Measurements from ENCODE around the gene CCDC167.
"Not testable (repeated sequence)": the region's sequence is repeated elsewhere in the genome, so short reads cannot be mapped to it uniquely, and the experiment has no call there.

Gene CCDC167

DNA sequence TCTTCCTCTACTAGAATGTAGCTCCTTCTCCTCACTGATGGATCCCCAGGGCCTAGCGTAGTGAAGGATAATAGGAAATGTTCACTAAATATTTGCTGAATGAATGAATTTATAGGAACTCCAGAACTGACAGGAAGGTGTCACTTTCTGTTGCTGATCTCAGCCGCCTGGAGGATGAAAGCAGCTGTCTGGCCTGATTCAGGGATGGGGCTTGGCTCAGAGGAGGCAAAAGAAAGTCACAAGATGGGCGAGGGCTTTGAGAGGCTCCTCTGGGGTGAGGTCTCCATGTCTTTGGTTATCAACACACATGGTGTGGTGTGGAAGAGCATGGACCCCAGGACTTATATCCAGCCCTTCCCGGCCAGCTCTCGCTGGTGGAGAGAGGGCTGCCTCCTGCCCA, 11.5 kb upstream of the CCDC167 start:
- no peak for DNase-seq (ENCODE audit: low spot score)

DNA sequence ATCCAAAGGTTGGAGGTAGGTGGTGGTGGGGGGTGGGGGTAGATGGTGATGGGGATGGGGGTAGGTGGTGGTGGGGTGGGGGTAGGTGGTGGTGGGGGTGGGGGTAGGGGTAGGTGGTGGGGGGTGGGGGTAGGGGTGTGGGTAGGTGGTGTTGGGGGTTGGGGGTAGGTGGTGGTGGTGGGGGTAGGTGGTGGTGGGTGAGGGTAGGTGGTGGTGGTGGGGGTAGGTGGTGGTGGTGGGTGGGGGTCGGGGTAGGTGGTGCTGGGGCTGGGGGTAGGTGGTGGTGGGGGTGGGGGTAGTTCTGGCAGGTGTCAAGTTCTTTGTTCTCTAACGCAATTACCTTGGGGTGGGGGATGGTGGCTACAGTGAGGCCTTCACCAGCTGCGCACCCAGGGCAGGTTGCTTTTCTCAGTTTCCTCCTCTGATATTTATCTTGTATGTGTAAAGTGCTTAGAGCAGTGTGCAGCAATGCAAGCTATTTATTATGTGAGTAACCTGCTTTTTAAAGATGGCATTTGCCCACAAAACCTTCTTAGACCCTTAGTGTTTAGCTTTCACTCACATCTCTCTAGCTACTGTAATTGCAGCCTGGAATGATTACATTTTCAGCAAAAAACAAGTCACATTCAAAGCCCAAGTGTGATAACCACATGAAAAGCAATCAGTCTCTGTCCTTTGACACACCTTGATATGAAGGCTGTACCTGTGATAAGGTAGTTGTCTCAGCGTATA, 8.2 kb upstream of the CCDC167 start:
- no peak for DNase-seq (ENCODE audit: low spot score)

DNA sequence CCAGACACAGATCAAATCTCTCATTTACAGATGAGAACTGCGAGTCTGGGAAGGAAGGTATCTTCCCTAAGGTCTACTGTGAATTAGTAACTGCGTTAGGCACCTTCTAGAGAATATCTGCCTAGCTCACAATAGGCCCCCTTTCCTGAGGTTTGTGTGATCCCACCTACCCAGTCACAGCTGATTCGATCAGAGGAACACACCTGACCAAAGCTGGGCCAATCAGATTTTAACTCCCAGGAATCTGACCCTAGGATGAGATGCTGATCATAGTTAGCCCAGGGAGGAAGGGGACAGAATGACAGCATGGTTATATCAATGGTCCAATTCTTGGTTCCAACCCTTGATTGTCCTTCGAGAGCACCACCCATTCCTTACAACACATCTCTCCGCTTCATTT, 7.4 kb upstream of the CCDC167 start:
- no peak for DNase-seq (ENCODE audit: low spot score)

DNA sequence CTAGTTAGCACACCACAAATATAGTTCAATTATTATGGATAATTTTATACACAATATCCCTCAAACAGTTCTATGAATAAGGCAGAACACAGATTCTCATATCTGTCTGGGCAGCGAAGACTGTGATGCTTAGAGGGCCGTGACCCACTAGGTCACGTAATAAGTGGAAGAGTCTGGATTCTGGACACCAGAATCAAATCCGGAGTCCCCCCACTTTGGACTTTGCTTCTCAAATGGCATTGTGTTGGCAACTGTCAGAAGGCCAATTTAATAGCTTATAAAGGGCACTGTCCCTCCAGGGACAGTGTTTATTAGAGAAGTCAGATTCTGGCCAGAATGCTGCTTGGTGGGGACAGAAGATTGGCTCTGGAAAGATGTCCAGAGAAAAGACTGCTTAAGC, 6.8 kb upstream of the CCDC167 start:
- DNase-seq (ENCODE audit: low spot score): no peak

DNA sequence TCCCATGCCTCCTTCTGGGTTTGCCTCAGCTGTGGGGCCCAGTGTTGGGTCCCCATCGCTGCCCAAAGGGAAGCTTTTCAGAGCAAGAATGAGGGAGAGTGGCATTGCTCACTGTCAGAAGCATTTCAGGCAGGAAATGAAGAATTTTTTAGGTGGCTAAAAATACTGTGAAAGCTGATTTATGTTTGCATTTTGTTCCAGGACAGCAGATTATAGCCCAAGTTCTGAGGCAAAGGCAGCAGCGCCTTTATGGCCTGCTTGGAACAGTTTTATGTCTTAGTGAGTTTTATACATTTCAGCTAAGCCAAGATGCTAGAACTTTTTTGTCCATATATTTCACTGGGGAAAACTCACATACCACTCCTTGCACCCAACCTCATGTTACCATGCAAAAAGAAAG, 4.3 kb upstream of the CCDC167 start:
- DNase-seq (ENCODE audit: low spot score): no peak

DNA sequence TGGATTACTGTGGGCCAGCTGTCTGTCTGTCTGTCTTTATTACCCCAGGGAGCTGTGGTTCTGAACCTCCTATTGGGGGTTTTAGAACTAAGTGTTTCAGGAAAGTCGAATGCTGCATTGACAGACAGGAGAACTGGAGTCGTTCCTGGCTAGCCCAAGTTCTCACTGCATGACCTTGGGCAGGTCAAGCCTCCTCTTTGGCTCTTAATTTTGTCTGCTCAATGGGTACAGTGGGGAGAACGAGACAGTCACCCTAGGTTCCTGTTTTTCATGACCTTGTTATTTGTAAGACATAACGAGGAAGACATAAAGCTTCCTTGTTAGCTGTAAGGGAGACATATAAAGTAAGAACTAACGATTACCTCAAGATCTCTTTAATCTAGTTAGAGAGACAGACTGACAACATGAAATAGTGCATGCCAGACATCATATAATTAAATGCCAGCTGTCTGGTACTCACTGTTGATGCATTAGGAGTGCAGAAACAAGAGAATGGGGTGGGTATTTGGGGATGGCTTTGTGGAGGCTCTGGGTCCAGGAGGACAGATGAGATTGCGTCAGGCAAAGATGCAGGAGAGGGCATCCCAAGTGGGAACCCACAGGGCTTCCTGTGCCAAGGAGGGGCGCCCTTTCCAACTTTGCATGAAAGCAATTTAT, 3.7 kb upstream of the CCDC167 start:
- no peak for DNase-seq (ENCODE audit: low spot score)

DNA sequence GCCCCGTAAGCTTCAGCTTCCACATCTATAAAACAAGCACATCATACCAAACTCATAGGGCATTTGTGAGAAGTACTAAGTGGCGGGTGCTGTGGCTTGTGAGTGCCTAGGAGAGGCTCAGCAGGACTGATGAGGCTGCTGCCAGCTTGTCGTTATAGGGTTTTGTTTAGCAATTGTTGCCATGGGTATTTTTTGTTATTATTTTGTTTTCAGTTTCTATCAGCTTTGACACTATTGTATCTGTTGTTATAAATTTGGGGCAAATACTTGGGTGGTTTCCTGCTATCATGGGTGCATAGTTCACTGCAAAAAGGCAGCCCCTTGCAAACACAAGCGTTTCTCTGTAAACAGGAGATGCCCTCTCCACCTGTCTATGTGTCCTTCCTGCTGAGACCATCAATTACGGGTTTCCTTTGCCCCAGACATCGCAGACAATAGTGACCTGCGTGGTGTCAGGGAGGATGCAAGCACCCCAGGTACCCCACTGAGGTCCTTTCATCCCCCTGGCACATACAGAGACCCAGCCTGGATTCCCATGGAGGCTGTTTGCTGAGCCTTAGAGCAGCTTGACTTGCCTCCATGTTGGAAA, 3.1 kb upstream of the CCDC167 start:
- no peak for DNase-seq (ENCODE audit: low spot score)

DNA sequence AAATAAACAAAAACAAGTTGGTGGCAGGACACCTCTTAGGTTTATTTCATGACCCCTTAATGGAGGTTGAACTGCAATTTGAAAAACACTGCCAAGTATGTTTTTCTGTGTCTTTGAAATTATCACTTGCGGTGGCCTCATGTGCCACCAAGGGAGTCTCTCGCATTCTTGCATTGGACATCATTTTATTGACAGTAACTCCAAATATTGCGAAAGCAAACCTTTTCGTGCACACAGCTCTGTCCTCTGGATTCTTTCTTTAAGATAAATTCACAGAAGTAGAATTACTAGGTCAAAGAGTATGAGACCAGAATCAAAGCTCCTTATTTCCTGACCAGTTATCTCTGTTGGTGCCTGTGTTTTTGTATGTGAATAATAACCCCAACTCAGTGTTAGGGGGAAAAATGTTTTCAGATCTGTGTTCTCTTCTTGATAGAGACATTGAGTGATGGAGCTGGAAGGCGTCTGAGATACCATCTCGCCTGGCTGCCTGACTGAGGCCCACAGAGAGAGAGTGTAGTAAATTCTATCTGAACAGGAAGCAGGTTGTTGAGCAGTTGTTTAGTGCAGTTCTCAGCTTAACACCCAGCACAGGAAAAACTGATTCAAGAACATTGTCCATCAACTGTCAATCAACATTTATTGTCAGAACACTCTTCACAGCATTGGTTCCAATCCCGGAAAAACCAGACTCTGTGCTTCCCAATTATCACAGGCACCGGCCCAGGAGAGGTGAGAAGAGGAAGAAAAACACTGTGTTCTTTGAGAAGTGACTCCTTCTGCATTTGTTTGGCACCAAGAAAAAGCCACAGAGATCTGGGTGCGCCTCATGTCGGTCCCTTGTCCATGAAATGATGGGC, 2.2 kb upstream of the CCDC167 start:
- DNase-seq (ENCODE audit: low spot score): no peak

DNA sequence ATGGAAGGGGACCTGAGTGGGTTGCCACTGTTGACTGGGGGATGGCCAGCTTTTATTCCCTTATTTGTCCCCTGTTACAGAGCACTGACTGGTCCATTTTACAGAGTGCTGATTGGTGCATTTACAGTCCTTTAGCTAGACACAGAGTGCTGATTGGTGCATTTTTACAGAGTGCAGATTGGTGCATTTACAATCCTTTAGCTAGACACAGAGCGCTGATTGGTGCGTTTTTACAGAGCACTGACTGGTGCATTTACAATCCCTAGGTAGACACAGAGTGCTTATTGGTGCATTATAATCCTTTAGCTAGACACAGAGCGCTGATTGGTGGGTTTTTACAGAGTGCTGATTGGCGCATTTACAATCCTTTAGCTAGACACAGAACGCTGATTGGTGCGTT, 1.2 kb upstream of the CCDC167 start:
- not testable (repeated sequence) for DNase-seq (ENCODE audit: low spot score)

DNA sequence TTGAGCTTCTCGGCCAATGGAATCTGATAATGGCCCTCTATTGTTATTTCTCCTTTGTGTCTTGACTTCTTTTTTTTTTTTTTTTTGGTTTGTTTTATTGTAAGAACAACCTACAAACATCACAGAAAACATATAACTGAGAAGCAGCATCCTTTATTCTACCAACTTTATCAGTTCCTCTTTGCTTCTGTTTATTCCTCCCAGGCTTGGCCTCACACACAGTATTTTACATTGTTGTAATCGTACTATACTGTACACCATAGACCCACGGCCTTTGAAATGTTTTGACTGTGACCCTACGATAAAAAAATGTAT, 558 bp upstream of the CCDC167 start:
- DNase-seq (ENCODE audit: low spot score): no peak

DNA sequence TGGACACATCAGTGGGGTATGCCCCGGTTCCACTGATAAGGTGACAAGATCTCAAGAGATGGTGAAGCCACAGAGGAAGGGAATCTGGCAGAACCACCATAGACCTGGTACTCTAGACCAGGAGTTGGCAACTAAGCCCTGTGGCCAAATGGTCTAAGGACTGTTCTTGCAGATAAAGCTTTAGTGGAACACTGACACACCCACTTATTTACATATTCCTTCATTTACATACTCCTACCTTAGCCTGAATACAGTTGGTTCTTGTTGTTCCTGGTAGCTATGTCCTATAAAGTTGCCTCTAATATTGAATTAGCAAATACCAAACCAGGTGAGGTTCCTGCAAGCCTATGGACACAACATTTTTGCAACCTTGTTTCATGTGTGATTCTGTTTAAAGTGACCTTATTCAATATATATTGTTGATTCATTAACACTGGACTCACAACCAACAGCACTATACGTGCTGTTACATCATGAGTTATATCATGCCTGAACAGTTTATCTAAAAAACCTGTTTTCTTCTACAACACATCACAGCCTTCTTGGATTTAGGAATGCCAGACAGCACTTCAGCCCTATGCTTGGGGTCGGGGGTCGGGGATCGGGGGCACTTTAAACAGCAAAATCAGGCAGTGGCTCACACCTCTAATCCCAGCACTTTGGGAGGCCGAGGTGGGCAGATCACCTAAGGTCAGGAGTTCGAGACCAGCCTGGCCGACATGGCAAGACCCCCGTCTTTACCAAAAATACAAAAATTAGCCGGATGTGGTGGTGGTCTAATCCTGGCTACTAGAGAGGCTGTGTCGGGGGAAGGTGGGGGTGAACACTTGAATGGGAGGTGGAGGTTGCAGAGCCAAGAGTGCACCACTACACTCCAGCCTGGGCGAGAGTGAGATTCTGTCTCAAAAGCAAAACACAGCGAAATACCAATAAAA, 2.5 kb downstream of the CCDC167 start:
- no peak for DNase-seq (ENCODE audit: low spot score)

DNA sequence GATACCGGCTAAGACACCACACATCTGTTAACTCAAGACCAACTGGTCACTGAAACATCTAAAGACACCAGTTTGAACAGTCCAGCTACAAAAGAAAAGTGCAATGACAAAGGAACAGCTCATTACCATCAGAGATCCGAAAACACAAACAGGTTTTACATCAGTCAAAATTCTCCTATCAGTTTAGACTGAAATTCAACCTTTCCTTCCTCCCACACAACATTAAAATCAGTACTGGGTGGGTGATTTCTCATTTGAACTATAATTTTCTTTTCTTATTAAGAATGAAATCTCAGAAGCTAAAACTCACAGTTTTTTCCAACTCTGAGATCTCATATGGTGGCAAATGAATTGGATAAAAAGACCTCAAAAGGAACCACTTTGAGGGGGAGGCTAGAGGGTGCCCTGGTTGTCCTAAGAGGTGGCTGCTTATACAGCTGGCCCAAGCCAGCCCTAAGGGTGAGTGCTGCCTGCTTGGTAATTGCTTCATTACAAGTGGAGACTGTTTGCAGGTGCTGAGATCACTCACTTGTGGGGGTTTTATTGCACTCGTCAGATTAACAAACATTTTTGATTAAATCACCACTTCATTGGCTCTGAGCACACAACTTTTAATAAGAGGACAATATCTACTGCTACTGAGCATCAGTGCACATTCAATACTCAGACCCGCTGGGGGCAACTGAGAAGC, 4.3 kb downstream of the CCDC167 start:
- no peak for DNase-seq (ENCODE audit: low spot score)

DNA sequence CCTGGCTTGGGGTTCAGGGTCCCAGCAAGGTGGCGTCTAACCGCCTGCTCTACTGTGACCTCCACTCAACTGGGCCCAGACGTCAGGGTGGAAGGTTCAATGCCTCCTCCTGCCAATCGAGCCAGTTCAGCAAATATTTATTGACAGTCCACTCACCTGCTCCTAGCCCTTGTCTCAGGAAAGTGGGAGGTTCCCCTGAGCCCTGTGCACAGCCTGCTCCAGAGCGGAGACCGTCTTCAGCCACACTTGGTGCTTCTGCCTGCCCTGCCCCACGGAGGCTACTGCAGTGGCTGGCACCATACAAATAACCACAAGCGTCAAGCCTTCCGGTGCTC, 6.1 kb downstream of the CCDC167 start:
- no peak for DNase-seq (ENCODE audit: low spot score)

DNA sequence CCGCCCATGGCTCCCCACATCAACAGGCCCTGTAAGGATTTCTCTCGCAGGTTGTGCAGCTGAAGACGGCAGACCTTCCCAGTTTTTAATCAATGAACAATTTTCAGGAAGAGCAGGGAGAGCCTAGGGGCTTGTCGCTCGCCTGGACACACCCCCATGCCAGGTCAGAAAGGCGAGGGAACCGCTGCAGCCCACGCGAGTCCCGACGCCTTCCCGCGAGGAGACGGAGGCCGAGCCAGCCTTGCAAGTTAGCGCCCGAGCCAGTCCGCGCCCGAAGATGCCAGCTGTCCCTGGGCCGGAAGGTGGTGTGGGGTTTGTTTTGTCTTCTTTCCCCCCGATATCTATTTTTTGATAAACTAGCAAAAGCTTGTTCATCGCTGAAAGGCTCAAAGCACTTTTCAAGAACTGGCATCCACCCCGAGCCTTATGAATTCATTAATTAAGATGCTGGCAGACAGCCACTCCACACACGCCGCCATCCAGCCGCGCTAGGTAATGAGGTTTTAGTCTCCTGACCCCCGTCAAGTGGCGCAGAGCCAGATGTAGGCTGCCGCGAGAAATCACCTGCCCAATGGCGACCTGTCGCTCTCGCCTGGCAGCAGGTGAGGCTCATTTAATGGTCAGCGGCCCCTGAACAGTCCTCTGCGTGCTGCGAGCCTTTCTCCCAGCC, 6.6 kb downstream of the CCDC167 start:
- no peak for DNase-seq (ENCODE audit: low spot score)

DNA sequence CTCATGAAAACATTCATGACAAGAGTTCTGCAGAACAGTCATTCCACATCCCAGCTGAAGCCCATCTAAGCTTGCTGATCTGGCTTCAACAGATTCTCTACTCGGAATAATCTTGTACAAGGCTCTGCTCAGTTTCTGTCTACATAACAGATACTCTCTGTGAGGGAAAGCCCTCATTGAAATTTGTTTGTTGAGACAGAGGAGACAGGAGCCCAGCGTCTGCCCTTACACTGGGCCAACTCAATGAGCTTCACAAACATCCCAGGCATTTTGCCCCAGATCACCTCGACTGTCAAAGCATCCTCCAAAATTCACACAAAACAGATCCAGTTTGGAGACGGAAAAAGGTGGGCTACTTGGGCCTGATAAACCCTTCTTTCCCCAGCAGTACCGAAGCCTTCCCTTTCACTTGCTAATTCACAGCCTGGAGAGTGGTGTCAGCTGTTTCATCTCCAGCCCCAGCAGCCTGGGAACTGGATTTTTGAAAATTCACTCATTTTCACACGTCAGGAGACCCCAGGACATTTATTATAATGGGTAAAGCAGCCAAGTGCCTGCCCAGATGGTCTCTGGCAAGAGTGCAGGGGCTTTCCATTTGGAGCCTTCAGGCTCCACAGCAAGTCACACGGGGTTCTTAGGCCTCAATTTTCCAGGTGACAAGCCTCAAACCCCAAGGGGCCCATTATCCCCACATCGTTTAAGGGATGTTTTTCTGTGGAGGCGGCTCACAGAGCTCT, 7.3 kb downstream of the CCDC167 start:
- no peak for DNase-seq (ENCODE audit: low spot score)

DNA sequence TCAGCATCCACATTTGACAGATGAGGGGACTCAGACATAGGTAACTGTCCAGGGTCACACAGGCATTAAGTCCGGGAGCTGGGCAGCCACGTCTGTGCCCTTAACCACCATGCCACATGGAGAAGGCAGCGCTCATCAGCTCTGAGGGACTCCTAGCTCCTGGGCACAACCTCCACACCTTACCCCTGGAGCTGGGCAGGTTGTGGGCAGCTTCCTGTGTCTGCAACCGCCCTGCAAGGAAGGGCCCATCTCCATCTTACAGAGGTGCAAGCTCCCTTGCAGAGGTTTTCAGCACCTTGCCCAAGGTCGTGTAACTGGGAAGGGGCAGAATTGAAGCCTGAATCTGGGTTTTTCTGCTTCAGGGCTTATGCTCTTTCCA, 7.9 kb downstream of the CCDC167 start:
- no peak for DNase-seq (ENCODE audit: low spot score)

DNA sequence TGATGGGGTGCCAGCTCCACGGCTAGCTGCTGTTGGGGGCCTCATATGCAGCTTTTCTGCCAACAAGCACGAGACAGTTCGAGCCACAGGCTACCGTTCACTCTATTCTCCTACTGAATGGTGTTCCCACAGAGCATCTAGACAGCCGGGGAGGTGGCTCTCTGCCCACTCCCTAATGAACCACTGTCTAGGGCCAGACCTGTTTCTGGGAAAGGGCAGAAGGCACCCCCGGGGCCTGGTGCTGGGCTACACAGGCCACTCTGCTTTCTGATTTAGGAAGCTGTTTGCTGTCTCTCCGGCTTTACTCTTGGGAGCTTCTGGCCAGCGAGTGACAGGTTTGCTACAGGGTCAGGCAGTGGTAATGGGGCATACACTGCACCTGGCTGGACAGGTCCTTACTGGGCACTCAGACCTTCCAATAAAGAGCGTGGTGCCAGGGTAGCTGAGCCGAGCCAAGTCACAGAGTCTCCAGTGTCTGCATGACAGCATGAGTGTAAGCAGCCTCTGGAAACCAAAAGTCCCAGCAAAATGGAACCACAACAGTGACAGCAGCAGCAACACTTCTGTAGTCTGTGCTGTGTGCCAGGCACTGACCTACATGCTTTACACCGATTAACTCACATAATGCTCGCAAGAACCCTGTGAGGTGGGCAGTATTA, 8.4 kb downstream of the CCDC167 start:
- no peak for DNase-seq (ENCODE audit: low spot score)

DNA sequence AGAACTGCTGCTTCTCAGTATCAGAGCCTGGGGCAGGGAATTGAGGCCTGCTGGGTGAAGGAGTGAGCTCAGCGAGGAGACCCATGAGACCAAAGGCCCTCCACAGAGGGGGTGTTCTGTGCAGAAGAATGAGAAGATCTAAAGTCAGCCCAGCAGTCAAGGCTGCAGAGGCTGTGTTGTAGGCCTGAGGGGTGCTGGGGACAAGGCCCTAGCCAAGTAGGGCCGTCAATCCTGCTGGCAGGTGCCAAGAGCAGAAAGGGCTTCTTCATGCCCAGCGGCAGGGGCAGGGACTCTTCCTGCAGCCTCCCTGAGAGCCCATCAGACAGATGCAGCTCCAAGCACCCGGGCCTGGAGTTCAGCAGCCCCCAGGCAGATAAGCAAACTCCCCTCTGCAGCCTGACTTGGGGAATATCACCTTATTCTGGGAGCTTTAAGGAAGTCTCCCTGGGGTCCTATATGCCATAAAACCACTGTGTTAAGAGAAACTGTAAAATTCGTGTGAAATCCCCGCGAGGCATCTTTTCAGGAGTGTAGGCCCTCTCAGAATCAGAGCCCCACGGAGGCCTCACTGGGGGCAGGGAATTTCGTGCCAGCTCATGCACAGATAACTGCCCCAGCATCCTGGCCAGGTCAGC, 9.0 kb downstream of the CCDC167 start:
- no peak for DNase-seq (ENCODE audit: low spot score)
